OCI-LY1 (cell line): ENCODE data around the gene PLTP.

ENCODE experiments used
- H2AFZ ChIP-seq: fragments of 200-600 bp; sonication (generic), shearing (Covaris generic); 2 replicates; pipeline ENCODE4 v1.6.0; 2014; ENCODE audit warnings: antibody characterized with exemption, mild to moderate bottlenecking, low read length
- H3F3A ChIP-seq: fragments of 200-600 bp; sonication (generic), shearing (Covaris generic); 2 replicates; pipeline ENCODE4 v1.6.0; 2014; ENCODE audit warnings: mild to moderate bottlenecking, antibody characterized with exemption, low read length, moderate library complexity; ENCODE audit not compliant: insufficient read depth
- H3K27ac ChIP-seq: fragments of 200-600 bp; sonication (generic); 2 replicates; pipeline ENCODE4 v1.5.1; 2014; ENCODE audit warnings: low read length, mixed run types, mild to moderate bottlenecking, low read depth; ENCODE audit not compliant: poor library complexity, severe bottlenecking
- H3K27me3 ChIP-seq: fragments of 200-600 bp; sonication (generic); 2 replicates; pipeline ENCODE4 v1.6.0; 2014; ENCODE audit warnings: antibody characterized with exemption, mild to moderate bottlenecking, low read length, moderate library complexity; ENCODE audit not compliant: insufficient read depth
- H3K36me3 ChIP-seq: fragments of 200-600 bp; sonication (generic); 2 replicates; pipeline ENCODE4 v1.6.1; 2014; ENCODE audit warnings: mild to moderate bottlenecking, antibody characterized with exemption, low read length, moderate library complexity, mixed read lengths; ENCODE audit not compliant: insufficient read depth
- H3K4me1 ChIP-seq: fragments of 200-600 bp; sonication (generic); 2 replicates; pipeline ENCODE4 v1.5.1; 2014; ENCODE audit warnings: mild to moderate bottlenecking, low read length, moderate library complexity; ENCODE audit not compliant: insufficient read depth, severe bottlenecking
- H3K4me2 ChIP-seq: fragments of 200-600 bp; sonication (generic), shearing (Covaris generic); 2 replicates; pipeline ENCODE4 v1.6.1; 2014; ENCODE audit warnings: low read length
- H3K4me3 ChIP-seq: fragments of 200-600 bp; sonication (generic); 2 replicates; pipeline ENCODE4 v1.5.1; 2014; ENCODE audit warnings: low read length, low read depth, mild to moderate bottlenecking, mixed read lengths; ENCODE audit not compliant: poor library complexity, severe bottlenecking
- H3K79me2 ChIP-seq: fragments of 200-600 bp; shearing (Covaris generic); 2 replicates; pipeline ENCODE4 v1.6.1; 2016; ENCODE audit warnings: mixed run types, low read length, mixed read lengths; ENCODE audit not compliant: insufficient read depth
- H3K9ac ChIP-seq: fragments of 200-600 bp; sonication (generic), shearing (Covaris generic); 2 replicates; pipeline ENCODE4 v1.6.1; 2014; ENCODE audit warnings: mild to moderate bottlenecking, low read length, mixed read lengths
- H3K9me2 ChIP-seq: fragments of 200-600 bp; sonication (generic), shearing (Covaris generic); 2 replicates; pipeline ENCODE4 v1.6.1; 2014; ENCODE audit warnings: low read depth, mild to moderate bottlenecking, low read length, mixed read lengths
- H3K9me3 ChIP-seq: fragments of 200-600 bp; shearing (Covaris generic); 2 replicates; pipeline ENCODE4 v1.6.1; 2014; ENCODE audit warnings: low read length, mixed read lengths
- H4K20me1 ChIP-seq: fragments of 200-600 bp; sonication (generic), shearing (Covaris generic); 2 replicates; pipeline ENCODE4 v1.6.0; 2016; ENCODE audit warnings: mild to moderate bottlenecking, low read length; ENCODE audit not compliant: insufficient read depth
- CTCF ChIP-seq: fragments of 200-600 bp; sonication (generic), shearing (Covaris generic); IDR thresholded peaks from 2 replicates; pipeline ENCODE4 v1.5.1; 2017; ENCODE audit warnings: mild to moderate bottlenecking, antibody characterized with exemption, low read length, moderate library complexity, mixed read lengths
- EZH2 ChIP-seq: fragments of 200-600 bp; sonication (generic), shearing (Covaris generic); IDR thresholded peaks from 2 replicates; pipeline ENCODE4 v1.8.0; 2017; ENCODE audit warnings: borderline replicate concordance, mixed run types, mild to moderate bottlenecking, antibody characterized with exemption, low read length, moderate library complexity, mixed read lengths

Gene PLTP

GRCh38 chr20:45892049-45892825, 19.7 kb downstream of the PLTP start:
- Histone ChIP-seq H3K9me2 (no peaks in the 10 kb centered on the region), H3K9ac (peak overlapping the region; percentile 70), H3K79me2 (no peaks in the 10 kb centered on the region), H4K20me1 (no peaks in the 10 kb centered on the region), H3K9me3 (no peaks in the 10 kb centered on the region), H3K4me1 (peaks cover 30% of the 10 kb centered on the region), H3K4me2 (peak overlapping the region; percentile 93), H3F3A (no peaks in the 10 kb centered on the region; the same call in 1 of the 2 replicates), H3K36me3 (peaks cover 19% of the 10 kb centered on the region; the same call in 1 of the 2 replicates), H3K4me3 (peak overlapping the region; percentile 75), H2AFZ (no peak overlapping the region), H3K27ac (no peak overlapping the region), H3K27me3 (no peaks in the 10 kb centered on the region)
- TF ChIP-seq CTCF: no peak
- no peak for TF ChIP-seq EZH2

- Histone ChIP-seq H3K4me3 (peak within 1 kb of the TSS; percentile 75), H3F3A (no peaks in the 10 kb centered on the region; the same call in 1 of the 2 replicates), H4K20me1 (no peaks in the 10 kb centered on the region), H3K27ac (peak within 1 kb of the TSS; percentile 24), H2AFZ (no peak within 1 kb of the TSS), H3K27me3 (no peaks in the 10 kb centered on the region), H3K4me2 (peak within 1 kb of the TSS; percentile 93), H3K4me1 (peaks cover 30% of the 10 kb centered on the region), H3K9me2 (no peaks in the 10 kb centered on the region), H3K9ac (peak within 1 kb of the TSS; percentile 70), H3K9me3 (no peaks in the 10 kb centered on the region), H3K36me3 (peaks cover 21% of the 10 kb centered on the region; the same call in 1 of the 2 replicates), H3K79me2 (no peaks in the 10 kb centered on the region)
- TF ChIP-seq CTCF: no peak
- no peak for TF ChIP-seq EZH2
These were observed 20.7 kb downstream of the PLTP start, which contains the start of the genes CTSA and NEURL2 for GRCh38 chr20:45890985-45891983. Gene CTSA (plus strand): TSS chr20:45891335. CDS start chr20:45891569, 234 bp downstream. Gene NEURL2 (minus strand): TSS chr20:45891208. CDS start chr20:45890991, 217 bp downstream.
